Chondrocyte (in vitro differentiated cells): ENCODE data around the gene ZBTB25. TPM values are rescaled to one million over a fixed set of nuclear protein-coding genes. Genes with fewer than 3 reads are reported as not detected.

ENCODE experiments used
- DNase-seq: peaks from one replicate; pipeline ENCODE4 v3.0.0; 2021; ENCODE audit warnings: mixed read lengths, low spot score
- H3K27ac Mint-ChIP-seq: one replicate; pipeline ENCODE4 v1.8.0; 2021; ENCODE audit warnings: mild to moderate bottlenecking, moderate library complexity, mixed read lengths; ENCODE audit not compliant: unreplicated experiment
- H3K27me3 Mint-ChIP-seq: 2 replicates; pipeline ENCODE4 v1.8.0; 2021; ENCODE audit warnings: low read depth, mixed read lengths
- H3K36me3 Mint-ChIP-seq: 2 replicates; pipeline ENCODE4 v1.8.0; 2021; ENCODE audit warnings: low read depth, mixed read lengths
- H3K4me1 Mint-ChIP-seq: 2 replicates; pipeline ENCODE4 v1.8.0; 2021; ENCODE audit warnings: low read depth, mild to moderate bottlenecking, mixed read lengths
- H3K4me3 Mint-ChIP-seq: one replicate; pipeline ENCODE4 v1.8.0; 2021; ENCODE audit warnings: mild to moderate bottlenecking, moderate library complexity, mixed read lengths; ENCODE audit not compliant: unreplicated experiment
- H3K9me3 Mint-ChIP-seq: 2 replicates; pipeline ENCODE4 v1.8.0; 2021; ENCODE audit warnings: low read depth, mixed read lengths
- total RNA-seq: library from RNA; stranded (reverse); gene quantifications from 3 replicates; pipeline ENCODE4 v1.2.1, GENCODE V29; 2021
- TF ChIP-seq, protein P1 (sequence below): fragments of 200-600 bp; sonication (generic); IDR thresholded peaks from 2 replicates; pipeline ENCODE4 v1.5.0; 2021; ENCODE audit warnings: antibody characterized with exemption, mild to moderate bottlenecking, moderate library complexity

Gene ZBTB25
- total RNA-seq, 1 donor from 2014 or later = 9.7 TPM

DNA sequence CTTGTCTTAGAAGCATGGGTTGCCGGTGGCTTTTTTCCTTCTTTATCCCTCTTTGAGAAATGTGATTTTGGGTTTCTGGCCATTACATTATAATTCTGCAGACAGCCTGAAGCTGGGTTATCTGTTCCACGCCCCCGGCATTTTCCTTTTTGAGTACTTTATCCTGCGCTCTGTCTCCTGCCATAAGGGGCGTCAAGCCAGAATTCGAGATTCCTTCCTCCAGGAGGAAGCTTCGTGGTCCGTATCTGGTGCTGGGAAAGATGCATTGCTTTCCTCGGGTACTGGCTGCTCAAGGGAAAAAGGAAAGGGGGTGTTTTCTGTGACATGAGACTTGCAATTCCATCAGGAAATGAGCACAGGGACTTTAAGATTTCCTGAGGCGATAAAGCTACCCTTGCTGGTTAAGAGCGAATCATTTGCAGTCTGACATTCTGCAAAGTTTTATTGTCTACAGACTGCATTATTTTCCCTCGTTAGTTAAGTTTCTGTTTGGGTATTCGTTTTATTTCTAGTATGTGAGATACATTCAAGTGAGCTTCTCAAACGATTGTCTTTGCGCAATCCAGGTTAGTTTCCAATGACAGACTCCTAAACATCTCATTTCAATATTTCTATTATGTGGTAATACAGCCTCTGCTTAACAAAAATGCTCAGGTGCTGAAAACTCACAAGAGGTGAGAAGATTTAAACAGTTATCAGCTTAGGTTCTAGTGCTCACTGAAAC, 37.6 kb downstream of the ZBTB25 start:
- Mint-ChIP-seq H3K4me1 (peaks cover 12% of the 10 kb centered on the region), H3K27ac (peak overlapping the region; percentile 15), H3K4me3 (peak overlapping the region; percentile 71), H3K9me3 (no peaks in the 10 kb centered on the region), H3K27me3 (no peaks in the 10 kb centered on the region), H3K36me3 (peaks cover under 1% of the 10 kb centered on the region)
- no peak for DNase-seq
- TF ChIP-seq, protein P1, sequence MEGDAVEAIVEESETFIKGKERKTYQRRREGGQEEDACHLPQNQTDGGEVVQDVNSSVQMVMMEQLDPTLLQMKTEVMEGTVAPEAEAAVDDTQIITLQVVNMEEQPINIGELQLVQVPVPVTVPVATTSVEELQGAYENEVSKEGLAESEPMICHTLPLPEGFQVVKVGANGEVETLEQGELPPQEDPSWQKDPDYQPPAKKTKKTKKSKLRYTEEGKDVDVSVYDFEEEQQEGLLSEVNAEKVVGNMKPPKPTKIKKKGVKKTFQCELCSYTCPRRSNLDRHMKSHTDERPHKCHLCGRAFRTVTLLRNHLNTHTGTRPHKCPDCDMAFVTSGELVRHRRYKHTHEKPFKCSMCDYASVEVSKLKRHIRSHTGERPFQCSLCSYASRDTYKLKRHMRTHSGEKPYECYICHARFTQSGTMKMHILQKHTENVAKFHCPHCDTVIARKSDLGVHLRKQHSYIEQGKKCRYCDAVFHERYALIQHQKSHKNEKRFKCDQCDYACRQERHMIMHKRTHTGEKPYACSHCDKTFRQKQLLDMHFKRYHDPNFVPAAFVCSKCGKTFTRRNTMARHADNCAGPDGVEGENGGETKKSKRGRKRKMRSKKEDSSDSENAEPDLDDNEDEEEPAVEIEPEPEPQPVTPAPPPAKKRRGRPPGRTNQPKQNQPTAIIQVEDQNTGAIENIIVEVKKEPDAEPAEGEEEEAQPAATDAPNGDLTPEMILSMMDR = peak; percentile 72

DNA sequence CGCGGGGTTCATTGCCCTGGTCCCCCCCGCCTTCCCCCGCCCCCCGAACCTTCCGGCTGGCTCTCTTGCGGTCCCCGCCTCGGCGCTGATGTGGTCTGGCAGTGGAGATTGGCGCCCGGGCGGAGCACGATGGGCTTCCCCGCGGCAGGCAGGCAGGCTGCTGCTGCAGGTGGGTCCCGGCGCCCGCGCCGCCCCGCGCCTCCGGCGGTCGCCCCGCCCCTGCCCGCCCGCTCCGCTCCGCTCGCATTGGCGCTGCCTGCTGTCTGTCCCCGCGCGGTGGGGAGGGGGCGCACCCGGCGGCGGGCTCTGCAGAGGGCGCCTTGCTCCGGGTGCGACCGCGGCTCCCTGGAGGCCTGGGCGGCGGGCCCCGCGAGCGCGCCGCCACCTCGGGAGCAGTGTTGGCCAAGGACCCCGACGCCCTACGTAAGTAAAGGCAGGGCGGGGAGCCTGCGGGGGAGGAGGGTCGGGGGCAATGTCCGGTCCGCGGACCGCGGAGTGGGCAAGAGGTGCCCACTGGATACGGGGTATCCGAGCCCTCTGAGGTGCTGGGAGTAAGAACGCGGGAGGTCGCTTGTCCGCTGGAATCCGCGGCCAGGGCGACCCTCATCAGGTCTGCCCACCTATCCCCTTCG, 38.3 kb downstream of the ZBTB25 start, which contains the start of gene AKAP5:
AKAP5 (plus strand) TSS at position 309 of the 632 bp plus-strand sequence. CDS start 2,896 bp downstream, outside the sequence.
- Mint-ChIP-seq H3K9me3 (no peaks in the 10 kb centered on the region), H3K27ac (peak within 1 kb of the TSS; percentile 37), H3K4me1 (peaks cover 12% of the 10 kb centered on the region), H3K36me3 (peaks cover 2% of the 10 kb centered on the region), H3K27me3 (no peaks in the 10 kb centered on the region), H3K4me3 (peak within 1 kb of the TSS; percentile 72)
- no peak for DNase-seq
- TF ChIP-seq, protein P1 = no peak

DNA sequence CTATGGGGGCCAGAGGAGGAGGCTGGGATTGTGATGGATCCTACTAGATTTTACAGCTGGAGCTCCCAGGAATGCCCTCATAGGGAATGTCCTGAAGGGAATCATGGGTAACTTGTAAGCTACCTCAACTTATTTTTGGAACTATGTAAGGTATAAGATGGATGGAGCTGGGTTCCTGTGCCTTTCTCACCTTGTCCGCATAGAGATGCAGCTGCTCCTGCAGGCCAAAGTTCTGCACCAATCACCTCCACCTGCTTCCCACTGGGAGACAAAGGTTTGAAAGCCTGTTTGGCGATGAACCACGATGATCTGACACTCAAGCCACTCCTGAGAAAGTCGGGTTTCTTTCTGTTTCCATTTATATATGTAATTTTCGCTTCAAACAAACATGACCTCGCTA, 39.0 kb downstream of the ZBTB25 start:
- peaks cover 2% of the 10 kb centered on the region for H3K36me3 Mint-ChIP-seq
- peak overlapping the region; percentile 72 for H3K4me3 Mint-ChIP-seq
- no peaks in the 10 kb centered on the region for H3K27me3 Mint-ChIP-seq
- peak overlapping the region; percentile 37 for H3K27ac Mint-ChIP-seq
- TF ChIP-seq, protein P1 = no peak
- H3K9me3 Mint-ChIP-seq = no peaks in the 10 kb centered on the region
- no peak for DNase-seq
- peaks cover 12% of the 10 kb centered on the region for H3K4me1 Mint-ChIP-seq

DNA sequence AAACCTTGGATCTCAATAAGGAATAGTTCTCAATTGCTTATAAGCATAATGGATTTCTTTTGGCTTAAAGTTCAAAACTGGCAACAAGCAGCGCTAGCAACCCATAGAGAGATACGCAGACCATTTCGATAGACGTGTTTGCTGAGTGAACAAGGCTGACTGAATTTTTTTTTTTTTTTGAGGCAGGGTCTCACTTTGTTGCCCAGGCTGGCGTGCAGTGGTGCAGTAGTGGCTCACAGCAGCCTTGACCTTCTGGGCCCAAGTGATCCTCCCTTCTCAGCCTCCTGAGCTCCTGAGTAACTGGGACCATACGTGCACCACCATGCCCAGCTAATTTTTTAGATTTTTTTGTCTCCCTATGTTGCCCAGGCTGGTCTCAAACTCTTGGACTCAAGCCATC, 39.8 kb downstream of the ZBTB25 start:
- peaks cover 12% of the 10 kb centered on the region for H3K4me1 Mint-ChIP-seq
- no peak overlapping the region for H3K27ac Mint-ChIP-seq
- DNase-seq = no peak
- H3K27me3 Mint-ChIP-seq = no peaks in the 10 kb centered on the region
- peaks cover 8% of the 10 kb centered on the region for H3K36me3 Mint-ChIP-seq
- no peaks in the 10 kb centered on the region for H3K9me3 Mint-ChIP-seq
- no peak overlapping the region for H3K4me3 Mint-ChIP-seq
- TF ChIP-seq, protein P1 = no peak

DNA sequence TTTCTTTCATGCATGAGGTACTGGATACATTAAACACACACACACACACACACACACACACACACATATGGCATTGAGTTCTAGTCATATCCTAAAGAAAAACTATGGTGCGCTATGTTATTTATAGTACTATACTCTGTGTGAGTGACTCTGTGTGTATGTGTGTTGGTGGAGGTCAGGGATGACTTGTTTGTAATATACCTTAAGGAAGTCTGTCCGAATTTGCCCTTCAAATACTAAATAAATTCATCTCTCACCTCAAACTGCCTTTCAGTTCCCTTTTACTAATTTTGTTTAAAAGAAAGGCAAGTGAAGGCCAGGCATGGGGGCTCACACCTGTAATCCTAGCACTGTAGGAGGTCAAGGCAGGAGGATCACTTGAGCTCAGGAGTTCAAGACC, 40.4 kb downstream of the ZBTB25 start:
- H3K27ac Mint-ChIP-seq = no peak overlapping the region
- H3K9me3 Mint-ChIP-seq = no peaks in the 10 kb centered on the region
- peaks cover 9% of the 10 kb centered on the region for H3K36me3 Mint-ChIP-seq
- peaks cover 12% of the 10 kb centered on the region for H3K4me1 Mint-ChIP-seq
- DNase-seq = no peak
- H3K27me3 Mint-ChIP-seq = no peaks in the 10 kb centered on the region
- H3K4me3 Mint-ChIP-seq = no peak overlapping the region
- TF ChIP-seq, protein P1 = no peak
